DMS53 treated with DMSO at 0.1 percent for 48 hours (cell line): Measurements from ENCODE around the gene CHTOP.
"Not testable (repeated sequence)": the region's sequence is repeated elsewhere in the genome, so short reads cannot be mapped to it uniquely, and the experiment has no call there.

Source experiments
- DNase-seq: peaks from one replicate; lab custom pipeline; 2025; ENCODE audit not compliant: unreplicated experiment; lab: John Stamatoyannopoulos, UW

Gene CHTOP

DNA sequence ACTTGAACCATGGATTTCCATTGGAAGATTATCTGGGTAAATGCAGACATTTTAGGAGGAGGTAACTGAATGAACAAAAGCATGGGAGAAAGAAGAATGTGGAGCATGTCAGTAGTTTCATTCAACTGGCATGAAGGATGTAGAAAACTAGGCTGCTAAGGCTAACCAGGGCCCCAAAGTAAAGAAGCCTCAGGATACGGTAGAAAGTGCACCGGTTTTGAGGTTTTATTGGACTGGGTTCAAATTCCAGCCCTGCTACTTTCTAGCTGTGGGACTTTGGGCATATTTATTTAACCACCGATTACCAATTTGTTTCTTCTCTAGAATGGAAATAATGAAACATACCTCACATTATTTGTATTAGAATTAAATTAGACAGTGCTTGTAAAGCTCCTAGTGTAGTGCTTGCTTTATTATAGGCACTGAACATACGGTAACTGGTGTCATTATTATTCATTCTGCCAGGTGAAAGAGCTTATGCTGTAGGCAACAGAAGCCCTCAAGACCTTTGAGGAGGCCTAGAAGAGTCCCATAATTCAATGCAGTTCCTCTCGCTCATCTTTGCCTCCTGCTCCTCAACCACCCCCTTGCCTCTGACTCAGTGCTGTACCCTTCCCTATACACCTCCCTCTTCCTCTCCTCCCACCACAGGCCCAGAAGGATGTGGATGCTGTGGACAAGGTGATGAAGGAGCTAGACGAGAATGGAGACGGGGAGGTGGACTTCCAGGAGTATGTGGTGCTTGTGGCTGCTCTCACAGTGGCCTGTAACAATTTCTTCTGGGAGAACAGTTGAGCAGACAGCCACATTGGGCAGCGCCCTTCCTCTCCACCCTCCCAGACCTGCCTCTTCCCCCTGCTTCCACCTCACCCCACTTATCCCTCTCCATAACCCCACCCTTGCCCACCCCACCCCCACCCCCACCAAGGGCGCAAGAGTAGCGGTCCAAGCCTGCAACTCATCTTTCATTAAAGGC, 2.5 kb upstream of the CHTOP start:
- DNase-seq: no peak

DNA sequence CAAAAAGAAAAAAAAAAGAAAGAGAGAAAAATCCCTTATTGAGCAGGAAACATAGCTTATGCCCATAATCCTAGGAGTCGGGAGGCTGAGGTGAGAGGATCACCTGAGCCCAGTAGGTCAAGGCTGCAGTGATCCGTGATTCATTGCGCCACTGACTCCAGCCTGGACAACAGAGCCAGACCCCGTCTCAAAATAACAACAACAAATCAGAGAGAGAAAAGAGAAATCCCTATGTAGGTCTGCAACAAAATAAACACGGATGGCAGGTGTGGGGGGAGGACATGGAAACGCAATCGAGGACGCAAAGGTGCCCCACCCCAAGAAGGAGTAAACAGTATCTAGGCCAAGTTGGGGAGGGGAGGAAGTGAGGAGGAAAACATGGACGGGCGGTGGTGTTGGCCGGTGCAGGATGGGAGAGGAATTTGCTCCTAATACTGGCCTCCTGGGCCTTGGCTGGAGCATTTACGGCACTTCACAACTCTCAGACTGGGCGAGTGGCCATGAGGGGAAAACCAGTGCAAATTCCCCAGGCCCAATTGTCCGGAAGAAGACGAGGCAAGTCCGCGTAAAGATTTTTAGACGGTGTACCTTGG, 609 bp upstream of the CHTOP start:
- DNase-seq: no peak

DNA sequence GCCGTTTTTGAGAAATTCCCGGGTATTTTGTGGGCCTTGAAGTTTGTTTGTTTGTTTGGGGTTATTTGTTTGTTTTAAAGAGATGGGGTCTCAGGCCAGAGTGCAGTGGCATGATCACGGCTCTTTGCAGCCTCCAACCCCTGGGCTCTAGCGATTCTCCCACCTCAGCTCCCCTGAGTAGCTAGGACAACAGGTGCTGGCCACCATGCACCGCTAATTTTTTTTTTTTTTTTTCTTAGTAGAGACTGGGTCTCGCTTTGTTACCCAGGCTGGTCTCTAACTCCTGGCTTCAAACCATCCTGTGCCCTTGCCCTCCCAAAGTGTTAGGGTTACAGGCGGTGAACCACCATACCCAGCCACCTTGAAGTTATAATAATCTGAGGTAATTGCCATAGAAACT, 2.0 kb downstream of the CHTOP start:
- DNase-seq: no peak

DNA sequence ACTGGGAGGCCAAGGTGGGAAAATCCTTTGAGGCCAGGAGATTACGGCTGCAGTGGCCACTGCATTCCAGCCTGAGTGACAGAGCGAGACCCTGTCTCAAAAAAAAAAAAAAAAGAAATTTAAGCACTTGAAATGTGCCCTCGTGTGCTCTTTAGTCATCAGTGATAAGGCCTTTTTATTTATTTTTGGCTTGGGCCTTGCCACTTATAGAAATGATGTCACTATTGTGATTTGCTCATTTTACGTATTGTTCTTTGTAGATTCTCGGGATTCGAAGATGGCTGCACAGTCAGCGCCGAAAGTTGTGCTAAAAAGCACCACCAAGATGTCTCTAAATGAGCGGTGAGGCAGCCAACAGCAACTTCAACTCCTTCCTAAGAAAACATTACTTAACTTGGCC, 2.4 kb downstream of the CHTOP start:
- DNase-seq: no peak

DNA sequence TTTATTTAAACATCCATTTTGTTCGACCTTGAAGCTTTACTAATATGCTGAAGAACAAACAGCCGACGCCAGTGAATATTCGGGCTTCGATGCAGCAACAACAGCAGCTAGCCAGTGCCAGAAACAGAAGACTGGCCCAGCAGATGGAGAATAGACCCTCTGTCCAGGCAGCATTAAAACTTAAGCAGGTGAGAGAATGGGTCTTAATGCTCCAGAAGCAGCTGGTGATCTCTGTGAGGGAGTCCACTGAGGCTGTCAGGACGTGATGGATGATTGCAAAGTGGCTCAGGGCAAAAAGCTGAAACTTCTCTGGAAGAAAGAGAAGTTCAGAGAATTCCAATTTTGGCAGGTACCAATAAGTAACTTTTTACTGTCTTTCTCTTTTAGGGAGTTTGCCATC, 4.4 kb downstream of the CHTOP start:
- DNase-seq: no peak

DNA sequence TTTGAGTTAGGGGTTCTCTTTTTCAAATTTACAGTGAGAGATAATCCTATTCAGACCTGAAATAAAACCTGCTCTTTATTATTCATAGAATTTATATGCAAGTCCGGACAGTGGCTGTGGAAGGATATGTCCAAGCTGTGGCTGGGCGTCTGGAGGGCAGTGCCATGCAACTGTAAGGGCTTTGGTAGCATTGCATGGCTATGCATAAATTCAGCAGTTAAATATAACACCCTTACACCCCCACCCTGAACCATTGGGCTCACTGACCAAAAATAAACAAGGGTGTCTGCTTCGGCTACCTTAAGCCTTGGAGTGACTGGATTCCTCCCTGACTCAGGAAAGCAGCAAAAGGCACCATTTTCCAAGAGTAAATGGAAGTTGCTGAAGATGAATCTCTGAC, 5.4 kb downstream of the CHTOP start:
- no peak for DNase-seq

GRCh38 chr1:153640213-153640612, 6.3 kb downstream of the CHTOP start:
- not testable (repeated sequence) for DNase-seq

DNA sequence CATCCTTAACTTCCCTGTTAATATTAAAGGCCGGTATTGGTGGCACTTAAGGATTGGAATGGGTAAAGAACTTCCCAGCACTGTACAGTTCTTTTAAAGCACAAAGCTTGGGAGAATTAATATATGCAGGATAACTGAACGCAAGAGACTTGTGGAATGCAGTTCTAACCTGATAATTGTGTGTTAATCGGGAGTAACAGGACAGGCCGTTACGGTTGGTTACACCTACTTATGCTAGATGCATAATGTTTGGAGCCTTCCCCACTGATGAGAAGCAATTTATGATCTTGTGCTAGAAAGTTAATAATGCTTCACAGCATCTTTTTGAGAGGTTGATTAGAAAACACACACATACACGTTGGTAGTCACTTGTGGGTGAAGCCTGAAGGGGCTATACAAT, 7.0 kb downstream of the CHTOP start:
- DNase-seq: no peak

DNA sequence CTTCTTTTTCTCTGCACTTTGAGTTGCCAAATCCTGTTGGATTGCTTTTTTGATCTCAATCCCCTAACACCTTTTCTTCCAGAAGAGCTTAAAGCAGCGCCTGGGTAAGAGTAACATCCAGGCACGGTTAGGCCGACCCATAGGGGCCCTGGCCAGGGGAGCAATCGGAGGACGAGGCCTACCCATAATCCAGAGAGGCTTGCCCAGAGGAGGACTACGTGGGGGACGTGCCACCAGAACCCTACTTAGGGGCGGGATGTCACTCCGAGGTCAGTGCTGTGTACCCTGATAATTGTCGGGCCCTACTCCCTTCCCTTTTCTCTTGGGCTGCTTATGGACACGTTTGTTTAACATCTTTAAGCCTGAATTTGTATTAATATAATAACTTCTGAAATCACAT, 8.3 kb downstream of the CHTOP start:
- DNase-seq: no peak

GRCh38 chr1:153643100-153643499, 9.2 kb downstream of the CHTOP start:
- no peak for DNase-seq

GRCh38 chr1:153643816-153644215, 9.9 kb downstream of the CHTOP start:
- DNase-seq: no peak

DNA sequence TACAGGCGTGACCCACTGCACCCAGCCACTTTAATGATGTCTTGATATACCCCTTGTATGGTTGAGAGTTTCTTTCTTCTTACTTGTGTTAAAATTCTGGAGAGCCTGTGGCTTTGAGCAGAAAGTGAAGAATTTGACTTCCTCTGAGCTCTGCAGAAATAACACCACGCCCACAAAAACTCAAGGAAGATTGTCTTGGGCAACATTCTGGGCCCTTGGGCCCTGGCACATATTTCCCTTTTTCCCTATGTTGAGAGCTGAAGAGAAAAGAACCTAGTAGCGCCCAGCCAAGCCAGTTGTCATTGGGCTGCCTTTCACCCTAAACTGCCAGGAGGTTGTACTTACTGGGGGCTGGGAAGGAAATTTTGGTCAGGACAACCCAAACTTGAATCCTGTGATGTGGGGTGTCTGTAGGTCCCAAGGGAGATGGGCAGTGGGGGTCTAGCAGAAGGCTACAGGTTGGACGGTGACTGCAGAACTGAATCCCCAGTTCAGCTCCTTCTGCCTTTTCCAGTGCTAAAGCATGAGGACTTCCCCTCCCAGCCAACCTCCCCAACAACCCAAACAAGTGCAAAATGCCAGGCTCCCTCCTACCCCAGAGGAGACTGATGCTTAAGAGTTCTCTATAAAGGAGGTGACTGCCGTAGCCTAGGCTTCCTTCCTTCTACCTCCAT, 12.9 kb downstream of the CHTOP start:
- no peak for DNase-seq

- DNase-seq: no peak
Measured at GRCh38 chr1:153647346-153647714, 13.5 kb downstream of the CHTOP start.

- DNase-seq: no peak
Measured at GRCh38 chr1:153648000-153648643, 14.3 kb downstream of the CHTOP start.

GRCh38 chr1:153649137-153649862, 15.4 kb downstream of the CHTOP start:
- DNase-seq: peak; percentile 34

DNA sequence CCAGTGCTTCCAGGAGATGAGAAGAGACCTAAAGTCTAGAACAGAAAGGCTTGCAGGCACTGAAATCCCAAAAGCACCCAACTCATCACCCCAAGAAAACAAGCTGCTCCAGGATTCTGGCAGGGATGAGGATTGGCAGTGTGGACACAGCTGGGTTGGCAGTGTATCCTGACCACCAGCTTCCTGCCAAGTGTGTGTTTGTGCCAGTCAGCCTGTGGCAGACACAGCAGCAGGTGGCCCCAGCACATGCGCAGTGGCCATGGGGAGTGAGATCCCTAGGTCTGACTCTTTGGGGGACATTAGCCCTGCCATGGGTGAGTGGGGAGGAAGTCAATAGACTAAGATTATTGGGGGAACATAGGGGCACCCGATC, 16.0 kb downstream of the CHTOP start:
- peak; percentile 56 for DNase-seq

DNA sequence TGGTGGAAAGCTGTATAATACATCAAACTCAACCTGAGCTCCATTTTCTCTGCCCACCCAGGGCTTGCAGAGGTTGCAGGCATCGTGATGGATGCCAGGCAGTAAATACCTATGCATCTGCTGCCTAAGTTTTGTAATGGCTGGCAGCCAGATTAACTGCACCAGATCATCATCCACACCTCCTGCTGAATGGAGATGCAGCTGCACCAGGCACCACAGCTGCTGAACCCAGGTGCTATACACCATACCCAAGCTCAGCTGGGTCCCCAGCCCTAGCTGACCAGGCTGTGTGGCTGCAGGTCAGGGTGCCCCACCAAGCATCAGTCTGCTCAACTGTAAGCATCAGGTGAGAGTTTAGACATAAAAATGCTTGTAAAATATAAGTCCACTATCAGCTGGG, 17.9 kb downstream of the CHTOP start:
- DNase-seq: no peak

- DNase-seq: no peak
Measured at GRCh38 chr1:153652805-153653500, 19.1 kb downstream of the CHTOP start.

- peak; percentile 94 for DNase-seq
Measured at GRCh38 chr1:153655333-153655732, 21.5 kb downstream of the CHTOP start.
